Thyroid gland (tissue), 4 donors: Measurements from ENCODE around the gene SARDH.

Experiments used
- CTCF ChIP-seq, 6 experiments: fragments of 200-600 bp in 3 of 6; fragments of 450-650 bp in 3 of 6; sonication (generic) in 3 of 6; IDR thresholded peaks; one replicate each; pipeline ENCODE4 v1.5.1; 2016 to 2019; ENCODE audit warnings: antibody characterized with exemption in 6 of 6, mild to moderate bottlenecking in 2 of 6, inconsistent platforms in 1 of 6, moderate library complexity in 1 of 6
- POLR2A ChIP-seq, 2 donors: fragments of 450-650 bp; IDR thresholded peaks; one replicate each; pipeline ENCODE4 v1.6.1; 2017; ENCODE audit warnings: antibody characterized with exemption in 2 of 2, mild to moderate bottlenecking in 2 of 2, moderate library complexity in 1 of 2

GRCh38 chr9:133784731-133785561, 46.8 kb upstream of the SARDH start:
- TF ChIP-seq CTCF (IDR thresholded peaks at IDR 0.05) (no peak), POLR2A (IDR thresholded peaks at IDR 0.05) (no peak)
